Endothelial cell of umbilical vein (primary cell): ENCODE measurements around the gene AASDHPPT. TPM values are rescaled to one million over a fixed set of nuclear protein-coding genes. Genes with fewer than 3 reads are reported as not detected.

Source experiments
- BruUV-seq: library from RNA; stranded (reverse); fragments of 400-500 nt; replicated peaks from 2 replicates; lab custom pipeline; 2021; lab: Mats Ljungman, UMichigan
- CTCF ChIA-PET: fragments of 300-600, 350-600 bp; sonication (Branson Sonifier 250); formaldehyde crosslinking; loops from one replicate; lab custom pipeline; 2021; ENCODE audit warnings: antibody characterized with exemption, inconsistent platforms; lab: Charles Lee
- POLR2A ChIA-PET: fragments of 300-600, 350-600 bp; sonication (Branson Sonifier 250); formaldehyde crosslinking; loops from one replicate; lab custom pipeline; 2021; ENCODE audit warnings: antibody characterized with exemption, inconsistent platforms; lab: Charles Lee
- DNase-seq: peaks from one replicate; pipeline ENCODE4 v3.0.0-alpha.2; 2011; ENCODE audit warnings: low read depth, low spot score
- FAIRE-seq: peaks from 2 replicates; lab custom pipeline; 2011; peaks lifted over from hg19 to GRCh38; lab: Jason Lieb, UNC
- H2AFZ ChIP-seq: 2 replicates; pipeline ENCODE4 v1.6.0; 2012; ENCODE audit warnings: low read depth, low read length, control low read depth, inconsistent platforms
- H3K27ac ChIP-seq: 2 replicates; pipeline ENCODE4 v1.5.1; 2011; ENCODE audit warnings: low read depth, mild to moderate bottlenecking, control low read depth, low read length, moderate library complexity; ENCODE audit not compliant: insufficient read depth
- H3K27me3 ChIP-seq, 2 experiments: 2 replicates each; pipeline versions ENCODE4 v1.6.0 to v1.6.1; 2011; ENCODE audit warnings: low read length in 2 of 2, mixed read lengths in 1 of 2; ENCODE audit not compliant: control insufficient read depth in 2 of 2, insufficient read depth in 2 of 2
- H3K36me3 ChIP-seq, 2 experiments: 2 replicates in 1 of 2; 3 replicates in 1 of 2; pipeline ENCODE4 v1.5.1; 2011; ENCODE audit warnings: low read length in 2 of 2, mild to moderate bottlenecking in 1 of 2, moderate library complexity in 1 of 2; ENCODE audit not compliant: control insufficient read depth in 2 of 2, insufficient read depth in 2 of 2; ENCODE audit errors: extremely low read depth in 1 of 2
- H3K4me1 ChIP-seq: 3 replicates; pipeline ENCODE4 v1.5.1; 2011; ENCODE audit warnings: mild to moderate bottlenecking, low read length; ENCODE audit not compliant: control insufficient read depth, insufficient read depth; ENCODE audit errors: extremely low read depth
- H3K4me2 ChIP-seq: 2 replicates; pipeline ENCODE4 v1.6.1; 2011; ENCODE audit warnings: low read length, control low read depth, mixed read lengths; ENCODE audit not compliant: insufficient read depth
- H3K4me3 ChIP-seq, 3 experiments: fragments of 200-600 bp in 1 of 3; sonication (generic), shearing (Covaris generic) in 1 of 3; replicated peaks in 1 of 3; 2 replicates each; pipeline ENCODE4 v1.5.1; 2011 to 2016; ENCODE audit warnings: control low read depth in 3 of 3, low read length in 3 of 3, mild to moderate bottlenecking in 2 of 3, inconsistent platforms in 1 of 3, low read depth in 1 of 3, moderate library complexity in 1 of 3; ENCODE audit not compliant: insufficient read depth in 1 of 3
- H3K79me2 ChIP-seq: 2 replicates; pipeline ENCODE4 v1.6.0; 2012; ENCODE audit warnings: low read length, inconsistent platforms; ENCODE audit not compliant: control insufficient read depth, insufficient read depth
- H3K9ac ChIP-seq: replicated peaks from 2 replicates; pipeline ENCODE3; 2011; ENCODE audit warnings: low read length, control low read depth; ENCODE audit not compliant: insufficient read depth; ENCODE audit errors: extremely low read depth
- H3K9me1 ChIP-seq: replicated peaks from 3 replicates; pipeline ENCODE4 v1.6.0; 2011; ENCODE audit warnings: mild to moderate bottlenecking, low read length; ENCODE audit not compliant: control insufficient read depth, insufficient read depth; ENCODE audit errors: extremely low read depth
- H3K9me3 ChIP-seq: replicated peaks from 2 replicates; pipeline ENCODE4 v1.5.1; 2012; ENCODE audit warnings: low read length, inconsistent platforms; ENCODE audit not compliant: control insufficient read depth, insufficient read depth
- H4K20me1 ChIP-seq: replicated peaks from 2 replicates; pipeline ENCODE3; 2011; ENCODE audit warnings: mild to moderate bottlenecking, low read length; ENCODE audit not compliant: control insufficient read depth, insufficient read depth; ENCODE audit errors: extremely low read depth
- EZH2 ChIP-seq: IDR thresholded peaks from 2 replicates; pipeline ENCODE4 v1.6.1; 2012; ENCODE audit warnings: borderline replicate concordance, low read depth, mild to moderate bottlenecking, moderate library complexity, low read length, inconsistent platforms; ENCODE audit not compliant: severe bottlenecking
- FOS ChIP-seq: IDR thresholded peaks from 2 replicates; pipeline ENCODE4 v1.6.1; 2011; ENCODE audit warnings: mild to moderate bottlenecking, low read length, moderate library complexity, borderline replicate concordance; ENCODE audit not compliant: insufficient read depth
- GATA2 ChIP-seq: IDR thresholded peaks from 2 replicates; pipeline ENCODE4 v1.7.0; 2011; ENCODE audit warnings: low read depth, mild to moderate bottlenecking, moderate library complexity, mixed read lengths, low read length; ENCODE audit not compliant: insufficient read length, insufficient read depth
- JUN ChIP-seq: IDR thresholded peaks from 2 replicates; pipeline ENCODE4 v1.6.1; 2011; ENCODE audit warnings: borderline replicate concordance, low read depth; ENCODE audit not compliant: insufficient read length, insufficient read depth
- MYC ChIP-seq: IDR thresholded peaks from one replicate; pipeline ENCODE4 v1.6.1; 2011; ENCODE audit warnings: mild to moderate bottlenecking, low read depth, low read length
- POLR2A ChIP-seq: IDR thresholded peaks from 2 replicates; pipeline ENCODE4 v1.6.1; 2012; ENCODE audit warnings: low read depth, mild to moderate bottlenecking, control low read depth, low read length
- POLR2AphosphoS5 ChIP-seq: IDR thresholded peaks from 2 replicates; pipeline ENCODE4 v1.6.1; 2012; ENCODE audit warnings: low read depth, mild to moderate bottlenecking, control low read depth, low read length, moderate library complexity; ENCODE audit not compliant: insufficient read depth
- dilution Hi-C: fragments of 300-500 bp; cut with MboI; formaldehyde crosslinking; loops from one replicate; pipeline ENCODE4 v1.15.0; 2019; ENCODE audit warnings: low sequenced_read_pairs; ENCODE audit not compliant: extremely low pct_ligation_motif_present
- intact Hi-C: fragments of 100-400 bp; cut with micrococcal nuclease; formaldehyde crosslinking; loops from one replicate; pipeline ENCODE4 v1.10.0; 2022
- polyA plus RNA-seq, 4 experiments: library from polyadenylated mRNA; depleted of rRNA in 3 of 4; stranded (reverse) in 3 of 4; unstranded in 1 of 4; fragments of >200 nt; gene quantifications; 2 replicates each; pipeline versions ENCODE4 v1.2.1 to v1.2.3, GENCODE V29; 2011 to 2012; ENCODE audit warnings: missing spikeins in 1 of 4
- total RNA-seq: library from RNA; stranded (reverse); gene quantifications from 2 replicates; pipeline ENCODE4 v1.2.3, GENCODE V29; 2021
- TF ChIP-seq, protein P1 (sequence below), 2 donors: IDR thresholded peaks; 1 replicate in 1 of 2; 2 replicates in 1 of 2; pipeline ENCODE4 v1.5.1; 2011; ENCODE audit warnings: low read length in 2 of 2, mild to moderate bottlenecking in 2 of 2, moderate library complexity in 2 of 2, control low read depth in 1 of 2, inconsistent platforms in 1 of 2, low read depth in 1 of 2; ENCODE audit not compliant: insufficient read depth in 1 of 2; ENCODE audit errors: extremely low read depth in 1 of 2
- TF ChIP-seq, protein P2 (sequence below): IDR thresholded peaks from 2 replicates; pipeline ENCODE4 v1.6.1; 2011; ENCODE audit not compliant: insufficient read depth, insufficient read length

The AASDHPPT gene
- total and polyA plus RNA-seq, 2 donors (not counting 3 experiments of a cell fraction or from before 2014, with no cell fraction given): 14.3 to 34.2 TPM

DNA sequence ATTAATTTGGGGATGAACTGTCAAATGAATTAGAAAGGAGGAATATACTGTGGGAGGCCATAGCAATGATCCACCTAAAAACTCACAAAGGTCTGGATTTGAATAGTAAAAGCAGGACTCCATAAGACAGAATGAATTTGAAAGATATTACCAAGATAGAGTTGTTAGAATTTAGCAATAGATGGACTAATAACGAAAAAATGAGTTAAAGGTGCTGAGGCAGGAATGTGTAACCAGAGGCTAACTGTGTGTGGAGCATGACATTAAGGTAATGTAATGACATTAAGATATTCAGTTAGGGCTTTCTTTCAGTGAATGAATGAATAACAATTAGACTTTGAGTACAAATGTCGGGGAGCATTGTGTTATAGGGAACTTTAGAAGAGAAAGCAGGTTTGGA, 51.3 kb downstream of the AASDHPPT start:
- Histone ChIP-seq H3K9me1 (no peaks in the 10 kb centered on the region), H4K20me1 (no peaks in the 10 kb centered on the region), H3K4me3 (no peak overlapping the region), H3K79me2 (no peaks in the 10 kb centered on the region), H3K27ac (no peak overlapping the region), H3K9ac (no peak overlapping the region), H3K27me3 (no peaks in the 10 kb centered on the region), H2AFZ (no peak overlapping the region), H3K36me3 (no peaks in the 10 kb centered on the region), H3K4me1 (no peaks in the 10 kb centered on the region), H3K4me2 (no peak overlapping the region), H3K9me3 (no peaks in the 10 kb centered on the region)
- no peak for TF ChIP-seq GATA2
- TF ChIP-seq, protein P1, sequence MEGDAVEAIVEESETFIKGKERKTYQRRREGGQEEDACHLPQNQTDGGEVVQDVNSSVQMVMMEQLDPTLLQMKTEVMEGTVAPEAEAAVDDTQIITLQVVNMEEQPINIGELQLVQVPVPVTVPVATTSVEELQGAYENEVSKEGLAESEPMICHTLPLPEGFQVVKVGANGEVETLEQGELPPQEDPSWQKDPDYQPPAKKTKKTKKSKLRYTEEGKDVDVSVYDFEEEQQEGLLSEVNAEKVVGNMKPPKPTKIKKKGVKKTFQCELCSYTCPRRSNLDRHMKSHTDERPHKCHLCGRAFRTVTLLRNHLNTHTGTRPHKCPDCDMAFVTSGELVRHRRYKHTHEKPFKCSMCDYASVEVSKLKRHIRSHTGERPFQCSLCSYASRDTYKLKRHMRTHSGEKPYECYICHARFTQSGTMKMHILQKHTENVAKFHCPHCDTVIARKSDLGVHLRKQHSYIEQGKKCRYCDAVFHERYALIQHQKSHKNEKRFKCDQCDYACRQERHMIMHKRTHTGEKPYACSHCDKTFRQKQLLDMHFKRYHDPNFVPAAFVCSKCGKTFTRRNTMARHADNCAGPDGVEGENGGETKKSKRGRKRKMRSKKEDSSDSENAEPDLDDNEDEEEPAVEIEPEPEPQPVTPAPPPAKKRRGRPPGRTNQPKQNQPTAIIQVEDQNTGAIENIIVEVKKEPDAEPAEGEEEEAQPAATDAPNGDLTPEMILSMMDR (IDR thresholded peaks at IDR 0.05; ENCODE audit: extremely low read depth in 1 of 2, insufficient read depth in 1 of 2, low read depth in 1 of 2, low read length in 2 of 2): no peak
- TF ChIP-seq POLR2A: no peak
- no peak for TF ChIP-seq POLR2AphosphoS5
- TF ChIP-seq JUN: no peak
- no peak for TF ChIP-seq EZH2
- DNase-seq: no peak
- no TSS peak for BruUV-seq
- no peak for FAIRE-seq
- ChIA-PET CTCF (interaction anchor here (1.2 kb wide), 1 partner anchor 27 kb away, joined by 3 read pairs; no protein-coding TSS in a partner anchor), POLR2A (no interaction called here)
- dilution Hi-C loops: no loop called here
- intact Hi-C loops: no loop called here

DNA sequence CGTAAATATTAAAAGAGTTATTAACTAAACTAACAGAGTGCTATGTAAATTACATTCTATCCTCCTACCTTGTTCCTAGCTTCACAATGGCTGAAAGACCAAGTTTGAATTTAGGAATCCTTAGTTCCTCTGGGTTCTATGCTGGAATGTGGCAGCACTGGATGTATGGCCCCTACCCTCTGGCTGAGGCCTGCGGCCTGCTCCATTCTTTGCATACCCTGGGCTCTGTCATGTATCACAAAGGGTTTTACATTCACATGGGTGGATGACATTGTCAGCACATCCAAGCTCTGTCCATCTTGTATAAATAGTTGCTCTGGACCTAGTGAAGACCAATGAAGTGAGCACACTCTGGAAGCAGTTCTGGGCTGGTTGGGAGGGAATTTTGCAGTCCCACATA, 54.5 kb downstream of the AASDHPPT start:
- H4K20me1 ChIP-seq: no peaks in the 10 kb centered on the region
- dilution Hi-C loops (no loop called here), intact Hi-C loops (no loop called here)
- H3K27me3 ChIP-seq: no peaks in the 10 kb centered on the region
- no peak for FAIRE-seq
- no peak overlapping the region for H3K4me2 ChIP-seq
- CTCF ChIA-PET: no interaction called here
- POLR2A ChIA-PET: no interaction called here
- no peak overlapping the region for H3K9ac ChIP-seq
- no peak overlapping the region for H3K27ac ChIP-seq
- BruUV-seq: no TSS peak
- no peaks in the 10 kb centered on the region for H3K36me3 ChIP-seq
- H3K9me3 ChIP-seq: no peaks in the 10 kb centered on the region
- TF ChIP-seq, protein P2, sequence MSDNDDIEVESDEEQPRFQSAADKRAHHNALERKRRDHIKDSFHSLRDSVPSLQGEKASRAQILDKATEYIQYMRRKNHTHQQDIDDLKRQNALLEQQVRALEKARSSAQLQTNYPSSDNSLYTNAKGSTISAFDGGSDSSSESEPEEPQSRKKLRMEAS: no peak
- no peak for TF ChIP-seq POLR2AphosphoS5
- no peak for TF ChIP-seq JUN
- no peak for TF ChIP-seq MYC
- TF ChIP-seq, protein P1 (IDR thresholded peaks at IDR 0.05; ENCODE audit: extremely low read depth in 1 of 2, insufficient read depth in 1 of 2, low read depth in 1 of 2, low read length in 2 of 2): no peak
- TF ChIP-seq FOS: no peak
- no peak for TF ChIP-seq GATA2
- no peak for TF ChIP-seq EZH2
- TF ChIP-seq POLR2A: no peak
- no peaks in the 10 kb centered on the region for H3K9me1 ChIP-seq
- H3K79me2 ChIP-seq: no peaks in the 10 kb centered on the region
- H3K4me3 ChIP-seq: no peak overlapping the region
- no peaks in the 10 kb centered on the region for H3K4me1 ChIP-seq
- no peak for DNase-seq
- no peak overlapping the region for H2AFZ ChIP-seq
